Measurements from ENCODE around the gene TMEM151B.
A peak's percentile ranks its signal among the peaks of the same experiment; 100 is the strongest.

Gene TMEM151B

DNA sequence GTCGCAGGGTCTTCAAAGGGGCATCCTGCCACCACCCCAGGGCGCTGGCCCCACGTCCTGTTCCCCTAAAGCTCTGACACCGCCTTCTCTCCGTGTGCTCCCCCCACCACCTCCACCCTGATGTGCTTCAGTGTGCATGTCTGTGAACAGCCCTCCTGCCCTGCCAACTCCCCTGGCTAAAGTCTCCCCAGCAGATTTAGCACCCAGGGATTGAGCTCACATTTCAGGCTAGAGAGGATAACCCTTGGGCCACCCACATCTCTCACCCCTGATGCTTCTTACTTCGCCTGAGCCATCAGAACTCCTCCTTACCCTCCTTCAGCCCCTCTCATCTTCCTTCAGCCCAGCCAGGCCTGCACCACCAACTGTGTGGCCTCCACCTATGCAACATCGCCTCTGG lies 7.5 kb downstream of the TMEM151B start:
- no peak for DNase-seq
- CTCF ChIA-PET = interaction anchor here (1.5 to 4.4 kb wide), 3 partner anchors 9 to 28 kb away, joined by 5 to 23 read pairs (median 9); no protein-coding TSS in a partner anchor
- no peak overlapping the region for H3K27ac ChIP-seq (ENCODE audit: insufficient read depth in 1 of 2, low read depth in 1 of 2, low read length in 2 of 2, poor library complexity in 1 of 2, severe bottlenecking in 2 of 2)
- peaks cover 0 to 12% (median 8%) of the 10 kb centered on the region in 4 experiments for H3K4me1 ChIP-seq (ENCODE audit: control extremely low read depth in 1 of 4, control insufficient read depth in 4 of 4, insufficient read depth in 4 of 4, low read length in 3 of 4)
- no peak overlapping the region for H3K4me3 ChIP-seq (ENCODE audit: control insufficient read depth in 1 of 7, extremely low read depth in 1 of 7, insufficient read depth in 4 of 7, low read depth in 2 of 7, low read length in 6 of 7)
- POLR2A ChIA-PET = interaction anchor here (0.6 kb wide), 1 partner anchor 14 kb away, joined by 3 read pairs; no protein-coding TSS in a partner anchor
- peaks cover 0 to 4% (median 0%) of the 10 kb centered on the region in 5 experiments for H3K9me3 ChIP-seq (ENCODE audit: control extremely low read depth in 1 of 5, control insufficient read depth in 4 of 5, insufficient read depth in 2 of 5, low read depth in 1 of 5, low read length in 4 of 5)
- H3K36me3 ChIP-seq (ENCODE audit: control insufficient read depth in 4 of 4, insufficient read depth in 4 of 4, low read length in 3 of 4) = no peaks in the 10 kb centered on the region
- H3K27me3 ChIP-seq (replicated peaks in 2 of 5; ENCODE audit: control insufficient read depth in 4 of 5, insufficient read depth in 5 of 5, low read length in 4 of 5) = peaks cover 0 to 66% (median 33%) of the 10 kb centered on the region in 5 experiments
- WGBS (ENCODE audit: insufficient coverage) = 87% methylated on average over 6 of the region's 7 CpGs

- H3K9me3 ChIP-seq (ENCODE audit: control extremely low read depth in 1 of 5, control insufficient read depth in 4 of 5, insufficient read depth in 2 of 5, low read depth in 1 of 5, low read length in 4 of 5) = peaks cover 0 to 4% (median 0%) of the 10 kb centered on the region in 5 experiments
- CTCF ChIA-PET = interaction anchor here (1.0 to 4.4 kb wide), 5 partner anchors 10 to 27 kb away, joined by 3 to 23 read pairs (median 5); no protein-coding TSS in a partner anchor
- peaks cover 0 to 64% (median 30%) of the 10 kb centered on the region in 5 experiments for H3K27me3 ChIP-seq (replicated peaks in 2 of 5; ENCODE audit: control insufficient read depth in 4 of 5, insufficient read depth in 5 of 5, low read length in 4 of 5)
Observed at GRCh38 chr6:44278315-44278714, 8.1 kb downstream of the TMEM151B start.

GRCh38 chr6:44278774-44279697 lies 8.8 kb downstream of the TMEM151B start:
- CTCF ChIA-PET = interaction anchor here (1.0 to 4.4 kb wide), 4 partner anchors 10 to 16 kb away, joined by 3 to 23 read pairs (median 4); no protein-coding TSS in a partner anchor
- POLR2A ChIA-PET = no interaction called here

More at GRCh38 chr6:44278315-44278714, 8.1 kb downstream of the TMEM151B start:
- H3K4me3 ChIP-seq (ENCODE audit: control insufficient read depth in 1 of 7, extremely low read depth in 1 of 7, insufficient read depth in 4 of 7, low read depth in 2 of 7, low read length in 6 of 7) = no peak overlapping the region
- no peak for DNase-seq
- no peak overlapping the region for H3K27ac ChIP-seq (ENCODE audit: insufficient read depth in 1 of 2, low read depth in 1 of 2, low read length in 2 of 2, poor library complexity in 1 of 2, severe bottlenecking in 2 of 2)
- no peaks in the 10 kb centered on the region for H3K36me3 ChIP-seq (ENCODE audit: control insufficient read depth in 4 of 4, insufficient read depth in 4 of 4, low read length in 3 of 4)
- peaks cover 0 to 12% (median 8%) of the 10 kb centered on the region in 4 experiments for H3K4me1 ChIP-seq (ENCODE audit: control extremely low read depth in 1 of 4, control insufficient read depth in 4 of 4, insufficient read depth in 4 of 4, low read length in 3 of 4)
- WGBS (ENCODE audit: insufficient coverage) = 86% methylated on average over 2 of the region's 3 CpGs
- POLR2A ChIA-PET = interaction anchor here (0.6 kb wide), 1 partner anchor 14 kb away, joined by 3 read pairs; no protein-coding TSS in a partner anchor

DNA sequence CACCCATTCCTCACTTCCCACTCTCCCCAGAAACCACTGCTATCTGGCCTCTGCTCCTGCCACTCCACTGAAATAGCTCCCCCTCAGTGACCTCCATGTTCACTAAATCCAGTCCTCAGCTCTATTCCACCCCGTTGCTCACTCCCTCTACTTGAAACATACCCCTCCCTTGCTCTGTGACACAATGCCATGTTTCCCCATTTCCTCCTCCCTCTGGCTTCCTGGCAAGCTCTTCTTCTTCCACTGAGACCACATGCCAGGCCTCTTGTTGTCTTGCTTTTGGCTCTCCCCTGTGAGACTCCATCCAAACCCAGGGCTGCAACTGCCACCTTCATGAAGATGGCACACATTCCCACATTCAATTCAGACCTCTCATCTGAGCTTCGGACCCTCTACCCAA lies 13.9 kb downstream of the TMEM151B start:
- 71% methylated on average over 2 of the region's 2 CpGs for WGBS (ENCODE audit: insufficient coverage)
- no peak overlapping the region for H3K27ac ChIP-seq (ENCODE audit: insufficient read depth in 1 of 2, low read depth in 1 of 2, low read length in 2 of 2, poor library complexity in 1 of 2, severe bottlenecking in 2 of 2)

More at GRCh38 chr6:44278774-44279697, 8.8 kb downstream of the TMEM151B start:
- 75% methylated on average over 4 of the region's 9 CpGs for WGBS (ENCODE audit: insufficient coverage)
- H3K4me1 ChIP-seq (ENCODE audit: control extremely low read depth in 1 of 4, control insufficient read depth in 4 of 4, insufficient read depth in 4 of 4, low read length in 3 of 4) = peaks cover 0 to 12% (median 8%) of the 10 kb centered on the region in 4 experiments
- peaks cover 0 to 65% (median 28%) of the 10 kb centered on the region in 5 experiments for H3K27me3 ChIP-seq (replicated peaks in 2 of 5; ENCODE audit: control insufficient read depth in 4 of 5, insufficient read depth in 5 of 5, low read length in 4 of 5)
- H3K36me3 ChIP-seq (ENCODE audit: control insufficient read depth in 4 of 4, insufficient read depth in 4 of 4, low read length in 3 of 4) = no peaks in the 10 kb centered on the region
- H3K4me3 ChIP-seq (ENCODE audit: control insufficient read depth in 1 of 7, extremely low read depth in 1 of 7, insufficient read depth in 4 of 7, low read depth in 2 of 7, low read length in 6 of 7) = no peak overlapping the region
- no peak overlapping the region for H3K27ac ChIP-seq (ENCODE audit: insufficient read depth in 1 of 2, low read depth in 1 of 2, low read length in 2 of 2, poor library complexity in 1 of 2, severe bottlenecking in 2 of 2)
- H3K9me3 ChIP-seq (ENCODE audit: control extremely low read depth in 1 of 5, control insufficient read depth in 4 of 5, insufficient read depth in 2 of 5, low read depth in 1 of 5, low read length in 4 of 5) = peaks cover 0 to 4% (median 0%) of the 10 kb centered on the region in 5 experiments
- no peak for DNase-seq

GRCh38 chr6:44284867-44285266 lies 14.6 kb downstream of the TMEM151B start:
- no peaks in the 10 kb centered on the region for H3K9me3 ChIP-seq (ENCODE audit: control extremely low read depth in 1 of 5, control insufficient read depth in 4 of 5, insufficient read depth in 2 of 5, low read depth in 1 of 5, low read length in 4 of 5)
- ChIA-PET POLR2A (no interaction called here), CTCF (interaction anchor here (1.0 to 1.8 kb wide), 3 partner anchors 13 to 19 kb away, joined by 3 to 5 read pairs (median 4); no protein-coding TSS in a partner anchor)
- H3K4me1 ChIP-seq (ENCODE audit: control extremely low read depth in 1 of 4, control insufficient read depth in 4 of 4, insufficient read depth in 4 of 4, low read length in 3 of 4) = no peaks in the 10 kb centered on the region
- H3K4me3 ChIP-seq (ENCODE audit: control insufficient read depth in 1 of 7, extremely low read depth in 1 of 7, insufficient read depth in 4 of 7, low read depth in 2 of 7, low read length in 6 of 7) = no peak overlapping the region
- H3K27ac ChIP-seq (ENCODE audit: insufficient read depth in 1 of 2, low read depth in 1 of 2, low read length in 2 of 2, poor library complexity in 1 of 2, severe bottlenecking in 2 of 2) = no peak overlapping the region
- peaks cover 2 to 54% (median 17%) of the 10 kb centered on the region in 5 experiments for H3K27me3 ChIP-seq (replicated peaks in 2 of 5; ENCODE audit: control insufficient read depth in 4 of 5, insufficient read depth in 5 of 5, low read length in 4 of 5)
- no peak for DNase-seq
- no peaks in the 10 kb centered on the region for H3K36me3 ChIP-seq (ENCODE audit: control insufficient read depth in 4 of 4, insufficient read depth in 4 of 4, low read length in 3 of 4)
- WGBS (ENCODE audit: insufficient coverage) = 90% methylated on average over 2 of the region's 4 CpGs

More for the DNA sequence above, 13.9 kb downstream of the TMEM151B start:
- Histone ChIP-seq H3K36me3 (ENCODE audit: control insufficient read depth in 4 of 4, insufficient read depth in 4 of 4, low read length in 3 of 4) (no peaks in the 10 kb centered on the region), H3K4me3 (ENCODE audit: control insufficient read depth in 1 of 7, extremely low read depth in 1 of 7, insufficient read depth in 4 of 7, low read depth in 2 of 7, low read length in 6 of 7) (no peak overlapping the region), H3K9me3 (ENCODE audit: control extremely low read depth in 1 of 5, control insufficient read depth in 4 of 5, insufficient read depth in 2 of 5, low read depth in 1 of 5, low read length in 4 of 5) (no peaks in the 10 kb centered on the region), H3K27me3 (replicated peaks in 2 of 5; ENCODE audit: control insufficient read depth in 4 of 5, insufficient read depth in 5 of 5, low read length in 4 of 5) (peaks cover 2 to 50% (median 16%) of the 10 kb centered on the region in 5 experiments), H3K4me1 (ENCODE audit: control extremely low read depth in 1 of 4, control insufficient read depth in 4 of 4, insufficient read depth in 4 of 4, low read length in 3 of 4) (no peaks in the 10 kb centered on the region)
- POLR2A ChIA-PET = no interaction called here
- CTCF ChIA-PET = interaction anchor here (1.2 to 1.8 kb wide), 5 partner anchors 12 to 29 kb away, joined by 3 to 6 read pairs (median 4); partner anchors contain the start of gene AARS2
- DNase-seq = no peak

GRCh38 chr6:44285552-44286284 lies 15.5 kb downstream of the TMEM151B start:
- Histone ChIP-seq H3K27me3 (replicated peaks in 2 of 5; ENCODE audit: control insufficient read depth in 4 of 5, insufficient read depth in 5 of 5, low read length in 4 of 5) (peaks cover 2 to 61% (median 21%) of the 10 kb centered on the region in 5 experiments), H3K4me1 (ENCODE audit: control extremely low read depth in 1 of 4, control insufficient read depth in 4 of 4, insufficient read depth in 4 of 4, low read length in 3 of 4) (no peaks in the 10 kb centered on the region), H3K4me3 (ENCODE audit: control insufficient read depth in 1 of 7, extremely low read depth in 1 of 7, insufficient read depth in 4 of 7, low read depth in 2 of 7, low read length in 6 of 7) (no peak overlapping the region), H3K27ac (ENCODE audit: insufficient read depth in 1 of 2, low read depth in 1 of 2, low read length in 2 of 2, poor library complexity in 1 of 2, severe bottlenecking in 2 of 2) (no peak overlapping the region), H3K36me3 (ENCODE audit: control insufficient read depth in 4 of 4, insufficient read depth in 4 of 4, low read length in 3 of 4) (no peaks in the 10 kb centered on the region), H3K9me3 (ENCODE audit: control extremely low read depth in 1 of 5, control insufficient read depth in 4 of 5, insufficient read depth in 2 of 5, low read depth in 1 of 5, low read length in 4 of 5) (no peaks in the 10 kb centered on the region)
- peak in 1 of 3 donors; percentile 40 for DNase-seq
- POLR2A ChIA-PET = no interaction called here
- 82% methylated on average over 21 of the region's 25 CpGs for WGBS (ENCODE audit: insufficient coverage)
- CTCF ChIA-PET = interaction anchor here (0.9 to 1.0 kb wide), 2 partner anchors 15 to 18 kb away, joined by 3 read pairs; no protein-coding TSS in a partner anchor
